K562 (cell line): Measurements from ENCODE around the gene CCDC136. TPM values are rescaled to one million over a fixed set of nuclear protein-coding genes. Genes with fewer than 3 reads are reported as not detected.
A peak's percentile ranks its signal among the peaks of the same experiment; 100 is the strongest.

Experiments used
- ATAC-seq: fragments of 200-7000 bp; cut with Tn5 transposase; 3 replicates; pipeline ENCODE4 v1.9.1; 2020; ENCODE audit warnings: moderate library complexity
- BruUV-seq: library from RNA; stranded (reverse); fragments of 400-500 nt; replicated peaks from 2 replicates; lab custom pipeline; 2021; lab: Mats Ljungman, UMichigan
- CTCF ChIA-PET: fragments of 300-600 bp; formaldehyde crosslinking; extraction: SDS; loops from one replicate; lab custom pipeline; 2021; ENCODE audit warnings: low intra/inter-chr PET ratio; lab: Yijun Ruan, JAX
- POLR2A ChIA-PET: fragments of 300-600, 350-650 bp; sonication (Branson Sonifier 250); formaldehyde crosslinking; extraction: SDS; loops from one replicate; lab custom pipeline; 2021; ENCODE audit warnings: antibody characterized with exemption, inconsistent platforms; lab: Yijun Ruan, JAX
- DNase-seq, 4 experiments: peaks; one replicate each; pipeline versions ENCODE4 v3.0.0 to v3.0.0-alpha.2; 2011 to 2018; ENCODE audit warnings: low spot score in 3 of 4, mixed read lengths in 3 of 4; ENCODE audit errors: extremely low read depth in 1 of 4
- FAIRE-seq: peaks from 2 replicates; lab custom pipeline; 2011; peaks lifted over from hg19 to GRCh38; lab: Jason Lieb, UNC
- H2AFZ ChIP-seq: 2 replicates; pipeline ENCODE4 v1.6.0; 2011; ENCODE audit warnings: low read depth, low read length, control low read depth, inconsistent platforms
- H3K27ac ChIP-seq: fragments of 200-600 bp; 3 replicates; pipeline ENCODE4 v1.8.0; 2011; ENCODE audit warnings: low read depth, mild to moderate bottlenecking, control low read depth, inconsistent platforms, low read length, moderate library complexity, mixed read lengths; ENCODE audit errors: extremely low read depth
- H3K27me3 ChIP-seq, 2 experiments: fragments of 300-600 bp in 1 of 2; 2 replicates in 1 of 2; 3 replicates in 1 of 2; pipeline versions ENCODE4 v1.6.0 to v1.8.0; 2011; ENCODE audit warnings: inconsistent platforms in 2 of 2, low read length in 2 of 2, mild to moderate bottlenecking in 1 of 2, mixed read lengths in 1 of 2, moderate library complexity in 1 of 2; ENCODE audit not compliant: control insufficient read depth in 2 of 2, insufficient read depth in 2 of 2
- H3K36me3 ChIP-seq: fragments of 300-600 bp; 3 replicates; pipeline ENCODE4 v1.8.0; 2011; ENCODE audit warnings: mild to moderate bottlenecking, low read length, inconsistent platforms; ENCODE audit not compliant: control insufficient read depth, insufficient read depth
- H3K4me1 ChIP-seq, 2 experiments: fragments of 200-600 bp in 1 of 2; replicated peaks in 1 of 2; 2 replicates in 1 of 2; 3 replicates in 1 of 2; pipeline versions ENCODE4 v1.5.1 to v1.8.0; 2011; ENCODE audit warnings: inconsistent platforms in 2 of 2, low read length in 2 of 2, mild to moderate bottlenecking in 1 of 2, mixed read lengths in 1 of 2, moderate library complexity in 1 of 2; ENCODE audit not compliant: control insufficient read depth in 2 of 2, insufficient read depth in 2 of 2
- H3K4me2 ChIP-seq: 2 replicates; pipeline ENCODE4 v1.6.1; 2011; ENCODE audit warnings: low read length, control low read depth, inconsistent platforms, mixed read lengths; ENCODE audit not compliant: insufficient read depth
- H3K4me3 ChIP-seq: fragments of 200-600 bp; sonication (generic), shearing (Covaris generic); 2 replicates; pipeline ENCODE4 v1.5.1; 2016; ENCODE audit warnings: control low read depth, inconsistent platforms
- H3K79me2 ChIP-seq: fragments of 200-600 bp; 3 replicates; pipeline ENCODE4 v1.8.0; 2011; ENCODE audit warnings: low read length, inconsistent platforms; ENCODE audit not compliant: control insufficient read depth, insufficient read depth
- H3K9ac ChIP-seq, 2 experiments: 2 replicates each; pipeline versions ENCODE4 v1.6.0 to v1.6.1; 2011; ENCODE audit warnings: low read depth in 2 of 2, low read length in 2 of 2, control low read depth in 1 of 2, inconsistent platforms in 1 of 2, mild to moderate bottlenecking in 1 of 2, mixed read lengths in 1 of 2; ENCODE audit not compliant: insufficient read depth in 1 of 2
- H3K9me1 ChIP-seq: one replicate; pipeline ENCODE4 v1.6.0; 2011; ENCODE audit warnings: inconsistent platforms, mild to moderate bottlenecking, low read length, moderate library complexity; ENCODE audit not compliant: control insufficient read depth, insufficient read depth
- H3K9me3 ChIP-seq: replicated peaks from 2 replicates; pipeline ENCODE4 v1.5.1; 2011; ENCODE audit warnings: low read depth, low read length, inconsistent platforms; ENCODE audit not compliant: control insufficient read depth, insufficient read depth
- H4K20me1 ChIP-seq: replicated peaks from 2 replicates; pipeline ENCODE4 v1.6.1; 2011; ENCODE audit warnings: low read length, inconsistent platforms, mixed read lengths; ENCODE audit not compliant: control insufficient read depth, insufficient read depth
- ATF7 ChIP-seq: fragments of 450-650 bp; IDR thresholded peaks from 2 replicates; pipeline ENCODE4 v1.7.1; 2014; ENCODE audit warnings: mild to moderate bottlenecking, moderate library complexity
- JUND ChIP-seq, 2 experiments: IDR thresholded peaks; 2 replicates in 1 of 2; 3 replicates in 1 of 2; pipeline ENCODE4 v1.6.1; 2011; ENCODE audit warnings: borderline replicate concordance in 2 of 2, low read depth in 2 of 2, low read length in 2 of 2, improper control_type of control experiment in 1 of 2, missing biosample characterization in 1 of 2, missing genetic modification characterization in 1 of 2, missing genetic modification reagents in 1 of 2
- NELFE ChIP-seq: IDR thresholded peaks from 2 replicates; pipeline ENCODE4 v1.6.1; 2011; ENCODE audit warnings: mild to moderate bottlenecking; ENCODE audit not compliant: insufficient read depth, insufficient read length
- NFIX ChIP-seq: fragments of 250-450 bp; sonication (Bioruptor Pico); IDR thresholded peaks from 2 replicates; pipeline ENCODE4 v1.4.0; 2020; ENCODE audit warnings: low read depth, mild to moderate bottlenecking, moderate library complexity
- POLR2A ChIP-seq: fragments of 450-650 bp; conservative IDR thresholded peaks from 2 replicates; pipeline ENCODE4 v1.6.1; 2016
- SMC3 ChIP-seq: conservative IDR thresholded peaks from 2 replicates; pipeline ENCODE4 v1.6.1; 2011; ENCODE audit warnings: low read depth, low read length, improper control_type of control experiment; ENCODE audit not compliant: insufficient read depth
- TEAD1 ChIP-seq, 2 experiments: fragments of 450-650 bp in 1 of 2; sonication (generic) in 1 of 2; formaldehyde crosslinking; IDR thresholded peaks; 2 replicates each; pipeline versions ENCODE4 v1.4.0 to v1.8.0; 2020 to 2022; ENCODE audit warnings: mild to moderate bottlenecking in 2 of 2, missing genetic modification reagents in 1 of 2
- TEAD4 ChIP-seq, 2 experiments: sonication (generic) in 1 of 2; formaldehyde crosslinking in 1 of 2; IDR thresholded peaks; 2 replicates each; pipeline versions ENCODE4 v1.6.1 to v1.8.0; 2012 to 2022; ENCODE audit warnings: borderline replicate concordance in 1 of 2, inconsistent platforms in 1 of 2, low read length in 1 of 2, mild to moderate bottlenecking in 1 of 2, missing genetic modification reagents in 1 of 2
- ZKSCAN1 ChIP-seq: fragments of 150-350 bp; IDR thresholded peaks from 2 replicates; pipeline ENCODE4 v1.6.1; 2016; ENCODE audit warnings: low read depth, low read length
- ZNF764 ChIP-seq: fragments of 250-450 bp; sonication (Bioruptor Pico); IDR thresholded peaks from 2 replicates; pipeline ENCODE4 v1.4.0; 2020; ENCODE audit warnings: low read depth, mild to moderate bottlenecking, moderate library complexity
- WGBS: fragments of 100-300 bp; shearing (Covaris generic); methylation state at CpG from one replicate; pipeline ENCODE4 v1.1.6; 2016; ENCODE audit warnings: low coverage, mixed read lengths; ENCODE audit not compliant: insufficient coverage; ENCODE audit errors: missing lambda C conversion rate; 5-methylcytosine and 5-hydroxymethylcytosine counted together
- in situ Hi-C: fragments of 300-500 bp; cut with MboI; formaldehyde crosslinking; loops from 4 replicates; pipeline ENCODE4 v1.15.0; 2018; ENCODE audit warnings: inconsistent platforms, mixed read lengths
- intact Hi-C: fragments of 100-400 bp; cut with micrococcal nuclease; formaldehyde crosslinking; loops from 2 replicates; pipeline ENCODE4 v1.14.2; 2022
- polyA plus RNA-seq, 8 experiments: library from polyadenylated mRNA; depleted of rRNA in 4 of 8; stranded (reverse) in 5 of 8; unstranded in 3 of 8; fragments of >200 nt; fragmentation: Nextera tagmentation in 2 of 8; fragmentation: Illumina TruSeq in 1 of 8; extraction: Ambion mirVana in 2 of 8; extraction: Trizol in 1 of 8; gene quantifications; 2 replicates each; pipeline versions ENCODE4 v1.2.1 to v1.2.3, GENCODE V29; 2011 to 2014; ENCODE audit warnings: inconsistent platforms in 1 of 8, missing spikeins in 1 of 8
- total RNA-seq, 7 experiments: library from RNA; depleted of rRNA in 6 of 7; stranded (reverse); fragments of >200 nt in 6 of 7; fragmentation: Illumina TruSeq in 2 of 7; extraction: Trizol in 2 of 7; gene quantifications; 2 replicates each; pipeline versions ENCODE4 v1.2.1 to v1.2.3, GENCODE V29; 2011 to 2021; ENCODE audit warnings: low replicate concordance in 1 of 7
- TF ChIP-seq, protein P1 (sequence below): fragments of 450-650 bp; conservative IDR thresholded peaks from 2 replicates; pipeline ENCODE4 v1.6.1; 2016; ENCODE audit warnings: missing genetic modification characterization, low read depth, mild to moderate bottlenecking, control low read depth, missing compliant biosample characterization
- TF ChIP-seq, protein P2 (sequence below): sonication (generic); formaldehyde crosslinking; IDR thresholded peaks from 2 replicates; pipeline ENCODE4 v1.9.0; 2022; ENCODE audit warnings: mild to moderate bottlenecking, missing genetic modification reagents
- TF ChIP-seq, protein P3 (sequence below), 3 experiments: fragments of 200-800 bp in 1 of 3; sonication (Bioruptor generic) in 1 of 3; sonication (generic) in 1 of 3; formaldehyde crosslinking in 1 of 3; IDR thresholded peaks; 2 replicates each; pipeline versions ENCODE4 v1.6.1 to v1.8.0; 2016 to 2022; ENCODE audit warnings: mild to moderate bottlenecking in 2 of 3, missing compliant biosample characterization in 2 of 3, missing genetic modification characterization in 2 of 3, missing genetic modification reagents in 1 of 3
- TF ChIP-seq, protein P4 (sequence below): sonication (generic); formaldehyde crosslinking; IDR thresholded peaks from 2 replicates; pipeline ENCODE4 v1.8.0; 2022; ENCODE audit warnings: missing genetic modification reagents, mild to moderate bottlenecking, moderate library complexity, borderline replicate concordance

The CCDC136 gene
- total and polyA plus RNA-seq, 9 of the 15 experiments (the other 6 are each of a cell fraction or from before 2014, with no cell fraction given) = 2.4 to 40.8 (median 26.5) TPM

DNA sequence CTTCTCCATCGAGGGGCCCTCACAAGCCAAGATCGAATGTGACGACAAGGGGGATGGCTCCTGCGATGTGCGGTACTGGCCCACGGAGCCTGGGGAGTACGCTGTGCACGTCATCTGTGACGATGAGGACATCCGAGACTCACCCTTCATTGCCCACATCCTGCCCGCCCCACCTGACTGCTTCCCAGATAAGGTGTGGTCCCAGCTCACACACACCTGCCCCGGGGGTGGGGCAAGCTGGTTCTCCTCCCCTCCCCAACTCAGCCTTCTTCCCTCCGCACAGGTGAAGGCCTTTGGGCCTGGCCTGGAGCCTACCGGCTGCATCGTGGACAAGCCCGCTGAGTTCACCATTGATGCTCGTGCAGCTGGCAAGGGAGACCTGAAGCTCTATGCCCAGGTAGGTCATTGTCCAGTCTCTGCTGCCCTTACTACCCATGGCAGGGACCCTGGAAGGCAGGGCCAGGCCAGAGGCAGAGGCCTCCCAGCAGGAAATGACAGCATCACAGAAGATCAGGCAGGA is 49.5 kb downstream of the CCDC136 start:
- H4K20me1 ChIP-seq = peaks cover 25% of the 10 kb centered on the region
- H3K4me1 ChIP-seq = peaks cover 0 to 59% of the 10 kb centered on the region in 2 experiments; a peak in 2 of 5 replicates
- H3K27ac ChIP-seq = no peak overlapping the region
- in situ Hi-C loops = no loop called here
- 94% methylated on average over 17 of the region's 17 CpGs for WGBS
- no peaks in the 10 kb centered on the region for H3K9me3 ChIP-seq
- H3K4me2 ChIP-seq = no peak overlapping the region
- no peak for DNase-seq
- H3K79me2 ChIP-seq = no peaks in the 10 kb centered on the region
- H3K9me1 ChIP-seq = peaks cover 10% of the 10 kb centered on the region
- BruUV-seq = no TSS peak
- ChIA-PET POLR2A (interaction anchor here (0.8 to 4.0 kb wide), 4 partner anchors 9 to 63 kb away, joined by 3 to 31 read pairs (median 5); partner anchors contain the start of gene ATP6V1F), CTCF (interaction anchor here (0.5 to 1.1 kb wide), 2 partner anchors 39 to 1306 kb away, joined by 4 to 8 read pairs; no protein-coding TSS in a partner anchor)
- no peaks in the 10 kb centered on the region for H3K27me3 ChIP-seq
- H2AFZ ChIP-seq = no peak overlapping the region
- no peak for ATAC-seq
- H3K4me3 ChIP-seq = no peak overlapping the region
- peaks cover 100% of the 10 kb centered on the region; the same call in 2 of the 3 replicates for H3K36me3 ChIP-seq
- H3K9ac ChIP-seq = peak overlapping the region in 1 of 2 experiments; percentile 50; a peak in 3 of 4 replicates
- intact Hi-C loops = no loop called here
- FAIRE-seq = no peak
- TF ChIP-seq, protein P1, sequence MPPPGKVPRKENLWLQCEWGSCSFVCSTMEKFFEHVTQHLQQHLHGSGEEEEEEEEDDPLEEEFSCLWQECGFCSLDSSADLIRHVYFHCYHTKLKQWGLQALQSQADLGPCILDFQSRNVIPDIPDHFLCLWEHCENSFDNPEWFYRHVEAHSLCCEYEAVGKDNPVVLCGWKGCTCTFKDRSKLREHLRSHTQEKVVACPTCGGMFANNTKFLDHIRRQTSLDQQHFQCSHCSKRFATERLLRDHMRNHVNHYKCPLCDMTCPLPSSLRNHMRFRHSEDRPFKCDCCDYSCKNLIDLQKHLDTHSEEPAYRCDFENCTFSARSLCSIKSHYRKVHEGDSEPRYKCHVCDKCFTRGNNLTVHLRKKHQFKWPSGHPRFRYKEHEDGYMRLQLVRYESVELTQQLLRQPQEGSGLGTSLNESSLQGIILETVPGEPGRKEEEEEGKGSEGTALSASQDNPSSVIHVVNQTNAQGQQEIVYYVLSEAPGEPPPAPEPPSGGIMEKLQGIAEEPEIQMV = no peak
- 0 out of 2 replicates have a peak, but pooled peaks have one; percentile 8 for TF ChIP-seq SMC3
- TF ChIP-seq, protein P2, sequence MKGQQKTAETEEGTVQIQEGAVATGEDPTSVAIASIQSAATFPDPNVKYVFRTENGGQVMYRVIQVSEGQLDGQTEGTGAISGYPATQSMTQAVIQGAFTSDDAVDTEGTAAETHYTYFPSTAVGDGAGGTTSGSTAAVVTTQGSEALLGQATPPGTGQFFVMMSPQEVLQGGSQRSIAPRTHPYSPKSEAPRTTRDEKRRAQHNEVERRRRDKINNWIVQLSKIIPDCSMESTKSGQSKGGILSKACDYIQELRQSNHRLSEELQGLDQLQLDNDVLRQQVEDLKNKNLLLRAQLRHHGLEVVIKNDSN = no peak; the same call in 1 of the 2 replicates
- no peak for TF ChIP-seq ZNF764 (CRISPR knock-in tag)
- no peak for TF ChIP-seq POLR2A
- TF ChIP-seq, protein P3, sequence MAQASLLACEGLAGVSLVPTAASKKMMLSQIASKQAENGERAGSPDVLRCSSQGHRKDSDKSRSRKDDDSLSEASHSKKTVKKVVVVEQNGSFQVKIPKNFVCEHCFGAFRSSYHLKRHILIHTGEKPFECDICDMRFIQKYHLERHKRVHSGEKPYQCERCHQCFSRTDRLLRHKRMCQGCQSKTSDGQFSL (CRISPR knock-in tag; IDR thresholded peaks at IDR 0.05) = 0 out of 2 replicates have a peak, but pooled peaks have one; percentile 26
- TF ChIP-seq, protein P3 (tag; IDR thresholded peaks at IDR 0.05) = no peak
- no peak for TF ChIP-seq TEAD1 (CRISPR knock-in tag; IDR thresholded peaks at IDR 0.05)
- no peak for TF ChIP-seq JUND (IDR thresholded peaks at IDR 0.05; ENCODE audit: borderline replicate concordance, low read depth, low read length)
- no peak for TF ChIP-seq JUND (tag; IDR thresholded peaks at IDR 0.05; ENCODE audit: borderline replicate concordance, low read depth, low read length)
- TF ChIP-seq TEAD4 (IDR thresholded peaks at IDR 0.05; ENCODE audit: low read length) = no peak
- TF ChIP-seq TEAD4 (CRISPR knock-in tag; IDR thresholded peaks at IDR 0.05; ENCODE audit: borderline replicate concordance) = no peak
- TF ChIP-seq NELFE = no peak
- TF ChIP-seq NFIX (CRISPR knock-in tag) = no peak
- TF ChIP-seq ZKSCAN1 = no peak
- no peak for TF ChIP-seq ATF7
- TF ChIP-seq, protein P4, sequence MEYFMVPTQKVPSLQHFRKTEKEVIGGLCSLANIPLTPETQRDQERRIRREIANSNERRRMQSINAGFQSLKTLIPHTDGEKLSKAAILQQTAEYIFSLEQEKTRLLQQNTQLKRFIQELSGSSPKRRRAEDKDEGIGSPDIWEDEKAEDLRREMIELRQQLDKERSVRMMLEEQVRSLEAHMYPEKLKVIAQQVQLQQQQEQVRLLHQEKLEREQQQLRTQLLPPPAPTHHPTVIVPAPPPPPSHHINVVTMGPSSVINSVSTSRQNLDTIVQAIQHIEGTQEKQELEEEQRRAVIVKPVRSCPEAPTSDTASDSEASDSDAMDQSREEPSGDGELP (CRISPR knock-in tag) = 0 out of 2 replicates have a peak, but pooled peaks have one; percentile 7
